ENCODE results near the gene SLC25A28.

The SLC25A28 gene

DNA sequence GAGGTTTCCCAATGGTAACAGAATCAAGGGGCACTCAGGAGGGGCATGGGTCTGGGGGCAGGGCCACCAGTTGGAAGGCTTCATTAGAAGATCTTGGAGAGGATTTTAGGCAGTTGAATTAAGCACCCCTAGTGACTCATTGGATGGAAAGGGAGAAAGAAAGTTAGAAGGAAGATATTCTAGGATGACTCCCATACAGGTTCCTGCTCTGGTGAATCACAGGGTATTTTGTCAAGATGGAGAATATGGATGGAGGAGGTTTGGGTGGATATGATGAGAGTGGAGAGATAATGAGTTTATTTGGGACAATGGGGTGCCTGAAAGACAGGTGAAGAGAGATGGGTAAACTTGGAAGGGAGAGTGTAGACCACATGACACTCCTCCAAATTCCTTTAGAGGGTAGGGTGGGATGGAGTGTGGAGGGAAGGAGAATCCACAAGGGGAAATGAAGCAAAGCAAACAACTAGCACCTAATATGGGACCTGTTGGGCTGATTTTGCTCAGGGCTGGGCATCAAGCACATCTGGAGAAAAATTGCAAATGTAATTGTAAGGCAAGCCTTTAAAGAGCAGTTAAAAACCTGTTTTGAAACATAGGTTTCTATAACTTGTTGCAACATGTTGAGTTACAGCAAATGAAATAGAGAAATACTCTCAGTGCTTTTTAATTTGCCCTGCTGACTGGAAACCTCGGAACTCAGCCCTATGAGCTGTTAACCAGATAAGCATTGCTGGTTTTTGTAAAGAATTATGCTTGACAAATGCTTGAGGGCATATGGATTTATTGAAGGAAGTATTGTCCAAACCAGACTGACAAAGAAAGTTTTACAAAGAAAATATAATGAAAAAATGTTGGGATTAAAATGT, 36.2 kb upstream of the SLC25A28 start:
- TF ChIP-seq TAF1 (IDR thresholded peaks at IDR 0.05; ENCODE audit: low read depth, low read length) (no peak), POU2F2 (IDR thresholded peaks at IDR 0.05; ENCODE audit: low read depth, low read length) (no peak), SPI1 (IDR thresholded peaks at IDR 0.05; ENCODE audit: low read depth, low read length) (no peak), POLR2AphosphoS5 (IDR thresholded peaks at IDR 0.05; ENCODE audit: low read depth, low read length) (no peak), PAX5 (IDR thresholded peaks at IDR 0.05; ENCODE audit: insufficient read depth, low read length, severe bottlenecking) (no peak), POLR2A (IDR thresholded peaks at IDR 0.05; ENCODE audit: low read depth, low read length) (no peak)
- DNase-seq (ENCODE audit: insufficient read length, low spot score) (no peak), FAIRE-seq (no peak)

DNA sequence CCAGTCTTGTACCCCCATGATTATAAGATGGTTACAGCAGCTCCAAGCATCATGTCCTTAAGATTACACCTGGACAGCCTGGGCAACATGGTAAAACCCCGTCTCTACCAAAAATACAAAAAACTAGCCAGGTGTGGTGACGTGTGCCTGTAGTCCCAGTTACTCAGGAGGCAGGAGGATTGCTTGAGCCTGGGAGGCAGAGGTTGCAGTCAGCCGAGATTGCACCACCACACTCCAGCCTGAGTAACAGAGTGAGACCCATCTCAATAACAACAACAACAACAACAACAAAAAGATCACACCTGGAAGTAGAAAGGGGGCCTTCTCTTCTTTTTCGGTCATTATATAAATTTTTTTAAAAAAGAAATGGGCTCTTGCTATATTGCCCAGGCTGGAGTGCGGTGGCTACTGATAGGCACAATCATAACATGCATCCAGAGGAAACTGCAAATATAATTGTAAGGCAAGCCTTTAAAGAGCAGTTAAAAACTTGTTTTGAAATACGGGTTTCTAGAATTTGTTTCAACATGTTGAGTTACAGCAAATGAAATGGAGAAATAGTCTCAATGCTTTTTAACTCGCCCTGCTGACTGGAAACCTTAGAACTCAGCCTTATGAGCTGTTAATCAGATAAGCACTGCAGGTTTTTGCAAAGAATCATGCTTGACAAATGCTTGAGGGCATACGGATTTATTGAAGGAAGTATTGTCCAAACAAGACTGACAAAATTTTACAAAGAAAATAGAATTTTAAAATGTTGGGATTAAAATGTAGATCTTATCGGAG, 34.3 kb upstream of the SLC25A28 start:
- FAIRE-seq (no peak), DNase-seq (ENCODE audit: insufficient read length, low spot score) (no peak)
- TF ChIP-seq TAF1 (IDR thresholded peaks at IDR 0.05; ENCODE audit: low read depth, low read length) (no peak), POU2F2 (IDR thresholded peaks at IDR 0.05; ENCODE audit: low read depth, low read length) (no peak), PAX5 (IDR thresholded peaks at IDR 0.05; ENCODE audit: insufficient read depth, low read length, severe bottlenecking) (no peak), POLR2AphosphoS5 (IDR thresholded peaks at IDR 0.05; ENCODE audit: low read depth, low read length) (no peak)

DNA sequence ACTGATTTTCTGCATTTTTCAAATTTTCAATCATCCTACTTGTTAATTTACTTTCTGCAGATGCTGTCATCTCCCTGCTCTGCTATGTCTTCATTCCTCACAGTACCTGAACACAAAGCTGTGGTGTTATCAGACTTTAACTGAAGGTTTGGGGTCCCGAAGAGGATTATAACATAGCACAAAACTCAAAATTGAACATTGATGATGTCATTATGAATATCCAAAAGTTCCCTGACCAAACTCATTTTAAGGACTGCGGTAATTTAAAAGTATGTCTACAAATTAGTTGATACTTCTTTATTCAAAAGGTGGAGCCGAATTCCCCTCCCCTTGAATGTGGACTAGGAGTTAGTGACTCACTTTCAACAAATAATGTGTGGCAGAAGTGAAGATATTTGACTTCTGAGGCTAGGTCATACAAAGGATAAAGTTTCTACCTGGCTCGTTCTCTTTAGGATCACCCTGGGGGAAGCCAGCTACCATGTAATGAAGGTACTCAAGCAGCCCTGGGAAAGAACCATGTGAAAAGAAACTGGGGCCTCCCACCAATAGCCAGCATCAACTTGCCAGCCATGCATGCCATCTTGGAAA, 32.7 kb upstream of the SLC25A28 start:
- TF ChIP-seq PAX5 (IDR thresholded peaks at IDR 0.05; ENCODE audit: insufficient read depth, low read length, severe bottlenecking) (no peak), POLR2A (IDR thresholded peaks at IDR 0.05; ENCODE audit: low read depth, low read length) (no peak), POU2F2 (IDR thresholded peaks at IDR 0.05; ENCODE audit: low read depth, low read length) (no peak), POLR2AphosphoS5 (IDR thresholded peaks at IDR 0.05; ENCODE audit: low read depth, low read length) (no peak), SPI1 (IDR thresholded peaks at IDR 0.05; ENCODE audit: low read depth, low read length) (no peak)
- FAIRE-seq (no peak), DNase-seq (ENCODE audit: insufficient read length, low spot score) (no peak)

DNA sequence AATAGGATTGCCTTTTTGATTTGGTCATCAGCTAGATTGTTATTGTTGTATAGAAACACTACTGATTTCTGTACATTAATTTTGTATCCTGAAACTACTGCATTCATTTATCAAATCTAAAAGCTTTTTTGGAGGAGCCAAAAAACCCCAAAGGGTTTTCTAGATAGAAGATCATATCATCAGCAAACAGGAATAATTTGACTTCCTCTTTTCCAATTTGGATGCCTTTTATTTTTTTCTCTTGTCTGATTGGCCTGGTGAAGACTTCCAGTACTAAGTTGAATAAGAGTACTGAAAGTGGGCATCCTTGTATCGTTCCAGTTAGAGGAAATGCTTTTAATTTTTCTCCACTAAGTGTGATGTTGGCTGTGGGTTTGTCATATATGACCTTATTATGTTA, 28.5 kb upstream of the SLC25A28 start:
- DNase-seq (ENCODE audit: insufficient read length, low spot score) (no peak), FAIRE-seq (no peak)
- TF ChIP-seq TAF1 (IDR thresholded peaks at IDR 0.05; ENCODE audit: low read depth, low read length): no peak

DNA sequence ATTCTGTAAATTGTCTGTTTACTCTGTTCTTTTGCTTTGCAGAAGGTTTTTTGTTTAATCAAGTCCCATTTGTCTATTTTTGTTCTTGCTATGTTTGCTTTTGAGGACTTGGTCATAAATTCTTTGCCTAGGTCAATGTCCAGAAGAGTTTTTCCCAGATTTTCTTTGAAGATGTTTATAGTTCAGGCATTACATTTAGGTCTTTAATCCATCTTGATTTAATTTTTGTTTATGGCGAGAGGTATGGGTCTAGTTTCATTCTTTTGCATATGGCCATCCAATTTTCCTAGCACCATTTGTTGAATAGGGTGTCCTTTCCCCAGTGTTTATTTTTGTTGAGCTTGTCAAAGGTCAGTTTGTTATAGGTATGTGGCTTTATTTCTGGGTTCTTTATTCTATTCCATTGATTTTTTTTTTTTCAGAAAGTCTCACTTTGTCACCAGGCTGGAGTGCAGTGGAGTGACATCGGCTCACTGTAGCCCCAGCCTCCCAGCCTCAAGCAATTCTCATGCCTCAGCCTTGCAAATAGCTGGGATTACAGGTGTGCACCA, 27.4 kb upstream of the SLC25A28 start:
- no peak for TF ChIP-seq POLR2AphosphoS5 (IDR thresholded peaks at IDR 0.05; ENCODE audit: low read depth, low read length)
- no peak for TF ChIP-seq PAX5 (IDR thresholded peaks at IDR 0.05; ENCODE audit: insufficient read depth, low read length, severe bottlenecking)
- TF ChIP-seq TAF1 (IDR thresholded peaks at IDR 0.05; ENCODE audit: low read depth, low read length): no peak
- no peak for TF ChIP-seq POLR2A (IDR thresholded peaks at IDR 0.05; ENCODE audit: low read depth, low read length)
- DNase-seq (ENCODE audit: insufficient read length, low spot score) (no peak), FAIRE-seq (no peak)

DNA sequence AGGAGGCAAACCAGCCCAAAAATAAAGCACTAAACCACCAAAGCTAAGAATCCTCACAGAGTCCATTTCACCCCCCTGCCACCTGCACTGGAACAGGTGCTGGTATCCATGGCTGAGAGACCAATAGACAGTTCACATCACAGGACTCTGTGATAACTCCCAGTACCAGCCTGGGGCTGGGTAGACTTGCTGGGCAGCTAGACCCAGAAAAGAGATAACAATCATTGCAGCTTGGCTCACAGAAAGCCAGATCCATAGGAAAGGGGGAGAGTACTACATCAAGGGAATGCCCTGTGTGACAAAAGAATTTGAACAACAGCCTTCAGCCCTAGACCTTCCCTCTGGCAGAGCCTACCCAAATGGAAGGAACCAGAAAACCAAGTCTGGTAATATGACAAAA, 13.6 kb upstream of the SLC25A28 start:
- DNase-seq (ENCODE audit: insufficient read length, low spot score): no peak

DNA sequence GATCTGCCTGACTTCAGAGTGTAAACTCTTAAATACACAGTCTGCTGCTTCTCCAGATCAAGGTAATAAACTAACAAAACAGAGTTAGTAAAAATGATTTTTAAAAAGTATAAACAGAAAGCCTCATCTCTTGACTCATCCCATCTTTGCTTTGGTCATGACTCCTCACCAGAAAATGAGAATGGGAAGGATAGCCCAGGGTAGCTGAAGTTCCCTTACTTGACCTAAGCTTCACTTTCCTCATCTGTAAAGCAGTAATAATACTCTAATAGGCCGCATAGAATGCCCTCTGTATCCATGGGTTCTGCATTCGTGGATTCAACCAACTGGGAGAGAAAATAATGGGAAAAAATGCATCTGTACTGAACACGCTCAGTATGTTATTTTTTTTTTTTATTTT, 11.3 kb upstream of the SLC25A28 start:
- DNase-seq (ENCODE audit: insufficient read length, low spot score) (no peak), FAIRE-seq (no peak)
- TF ChIP-seq POLR2AphosphoS5 (IDR thresholded peaks at IDR 0.05; ENCODE audit: low read depth, low read length) (no peak), TAF1 (IDR thresholded peaks at IDR 0.05; ENCODE audit: low read depth, low read length) (no peak), POU2F2 (IDR thresholded peaks at IDR 0.05; ENCODE audit: low read depth, low read length) (no peak), SPI1 (IDR thresholded peaks at IDR 0.05; ENCODE audit: low read depth, low read length) (no peak), PAX5 (IDR thresholded peaks at IDR 0.05; ENCODE audit: insufficient read depth, low read length, severe bottlenecking) (no peak), POLR2A (IDR thresholded peaks at IDR 0.05; ENCODE audit: low read depth, low read length) (no peak)

More for the DNA sequence above, 13.6 kb upstream of the SLC25A28 start:
- TF ChIP-seq POLR2A (IDR thresholded peaks at IDR 0.05; ENCODE audit: low read depth, low read length): no peak
- no peak for TF ChIP-seq PAX5 (IDR thresholded peaks at IDR 0.05; ENCODE audit: insufficient read depth, low read length, severe bottlenecking)
- TF ChIP-seq POLR2AphosphoS5 (IDR thresholded peaks at IDR 0.05; ENCODE audit: low read depth, low read length): no peak
- TF ChIP-seq TAF1 (IDR thresholded peaks at IDR 0.05; ENCODE audit: low read depth, low read length): no peak
- TF ChIP-seq POU2F2 (IDR thresholded peaks at IDR 0.05; ENCODE audit: low read depth, low read length): no peak
- no peak for TF ChIP-seq SPI1 (IDR thresholded peaks at IDR 0.05; ENCODE audit: low read depth, low read length)
- no peak for FAIRE-seq

DNA sequence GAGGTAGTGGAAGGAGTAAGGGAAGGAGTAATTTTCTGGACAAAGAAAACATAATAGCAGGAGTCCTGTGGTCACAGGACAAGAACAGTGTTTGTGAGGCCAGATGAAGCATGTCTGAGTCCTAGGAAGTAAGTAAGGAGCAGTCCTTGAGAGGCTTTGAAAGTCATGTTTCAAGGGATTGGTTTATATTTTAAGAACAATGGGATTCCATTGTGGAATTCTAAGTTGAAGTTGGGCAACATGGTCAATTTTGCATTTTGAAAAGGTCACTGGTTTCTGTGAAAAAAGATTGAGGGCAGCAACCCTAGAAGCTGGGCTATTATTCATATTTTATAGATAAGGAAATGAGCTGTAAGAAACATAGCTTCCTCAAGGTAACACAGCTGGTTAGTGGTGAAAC, 10.8 kb upstream of the SLC25A28 start:
- no peak for FAIRE-seq
- TF ChIP-seq SPI1 (IDR thresholded peaks at IDR 0.05; ENCODE audit: low read depth, low read length) (no peak), POU2F2 (IDR thresholded peaks at IDR 0.05; ENCODE audit: low read depth, low read length) (no peak), POLR2A (IDR thresholded peaks at IDR 0.05; ENCODE audit: low read depth, low read length) (no peak), PAX5 (IDR thresholded peaks at IDR 0.05; ENCODE audit: insufficient read depth, low read length, severe bottlenecking) (no peak), POLR2AphosphoS5 (IDR thresholded peaks at IDR 0.05; ENCODE audit: low read depth, low read length) (no peak), TAF1 (IDR thresholded peaks at IDR 0.05; ENCODE audit: low read depth, low read length) (no peak)
- DNase-seq (ENCODE audit: insufficient read length, low spot score): no peak

DNA sequence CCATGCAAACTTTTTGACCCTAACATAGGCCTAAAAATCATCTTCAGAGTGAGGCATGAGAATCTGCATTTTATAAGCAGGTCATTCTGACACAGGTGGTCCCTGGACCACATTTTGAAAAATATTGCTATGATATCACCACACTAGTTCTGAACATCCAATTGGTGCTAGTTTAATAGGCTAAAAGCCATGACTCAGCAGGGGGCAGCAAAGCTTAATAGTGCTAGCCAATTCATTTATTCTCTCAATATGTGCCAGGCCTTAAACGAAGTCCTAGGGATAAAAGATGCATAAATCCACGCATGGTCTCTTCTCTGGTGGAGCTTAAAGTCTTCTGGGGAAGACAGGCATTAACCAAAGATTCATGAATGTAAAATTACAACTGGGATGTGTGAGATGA, 10.2 kb upstream of the SLC25A28 start:
- DNase-seq (ENCODE audit: insufficient read length, low spot score): no peak
- TF ChIP-seq SPI1 (IDR thresholded peaks at IDR 0.05; ENCODE audit: low read depth, low read length): no peak
- no peak for TF ChIP-seq TAF1 (IDR thresholded peaks at IDR 0.05; ENCODE audit: low read depth, low read length)
- no peak for TF ChIP-seq POU2F2 (IDR thresholded peaks at IDR 0.05; ENCODE audit: low read depth, low read length)
- no peak for TF ChIP-seq POLR2AphosphoS5 (IDR thresholded peaks at IDR 0.05; ENCODE audit: low read depth, low read length)
- TF ChIP-seq POLR2A (IDR thresholded peaks at IDR 0.05; ENCODE audit: low read depth, low read length): no peak
- TF ChIP-seq PAX5 (IDR thresholded peaks at IDR 0.05; ENCODE audit: insufficient read depth, low read length, severe bottlenecking): no peak
- peak; percentile 77 for FAIRE-seq

All from GM12891 (cell line).